ENCODE measurements around the gene HIVEP3.

Gene HIVEP3

GRCh38 chr1:41874903-41875411, 43.8 kb downstream of the HIVEP3 start:
- H3K36me3 ChIP-seq (ENCODE audit: control insufficient read depth in 2 of 2, insufficient read depth in 2 of 2, low read length in 2 of 2), result no peaks in the 10 kb centered on the region
- H3K4me1 ChIP-seq (ENCODE audit: control insufficient read depth, insufficient read depth, low read length), result peaks cover 7% of the 10 kb centered on the region
- no peaks in the 10 kb centered on the region for H3K9me3 ChIP-seq (ENCODE audit: control insufficient read depth in 2 of 2, low read length in 2 of 2)
- no peak overlapping the region for H3K4me3 ChIP-seq (ENCODE audit: low read length in 2 of 2)
- H3K27me3 ChIP-seq (ENCODE audit: control insufficient read depth in 1 of 2, insufficient read depth in 2 of 2, low read length in 2 of 2), result no peaks in the 10 kb centered on the region
- no peak overlapping the region for H3K27ac ChIP-seq (ENCODE audit: low read length)
- H3K9ac ChIP-seq (ENCODE audit: low read length in 2 of 2), result no peak overlapping the region

GRCh38 chr1:41874151-41874719, 44.5 kb downstream of the HIVEP3 start:
- Histone ChIP-seq H3K27me3 (ENCODE audit: control insufficient read depth in 1 of 2, insufficient read depth in 2 of 2, low read length in 2 of 2) (no peaks in the 10 kb centered on the region), H3K9ac (ENCODE audit: low read length in 2 of 2) (no peak overlapping the region), H3K4me3 (ENCODE audit: low read length in 2 of 2) (no peak overlapping the region), H3K36me3 (ENCODE audit: control insufficient read depth in 2 of 2, insufficient read depth in 2 of 2, low read length in 2 of 2) (no peaks in the 10 kb centered on the region), H3K27ac (ENCODE audit: low read length) (no peak overlapping the region), H3K4me1 (ENCODE audit: control insufficient read depth, insufficient read depth, low read length) (peaks cover 7% of the 10 kb centered on the region), H3K9me3 (ENCODE audit: control insufficient read depth in 2 of 2, low read length in 2 of 2) (no peaks in the 10 kb centered on the region)

GRCh38 chr1:41872074-41872473, 46.6 kb downstream of the HIVEP3 start:
- Histone ChIP-seq H3K27ac (ENCODE audit: low read length) (no peak overlapping the region), H3K9me3 (ENCODE audit: control insufficient read depth in 2 of 2, low read length in 2 of 2) (no peaks in the 10 kb centered on the region), H3K4me1 (ENCODE audit: control insufficient read depth, insufficient read depth, low read length) (peaks cover 7% of the 10 kb centered on the region)

GRCh38 chr1:41870076-41870562, 48.6 kb downstream of the HIVEP3 start:
- H3K27ac ChIP-seq (ENCODE audit: low read length), result no peak overlapping the region
- no peak overlapping the region for H3K4me3 ChIP-seq (ENCODE audit: low read length in 2 of 2)
- H3K4me1 ChIP-seq (ENCODE audit: control insufficient read depth, insufficient read depth, low read length), result peaks cover 3% of the 10 kb centered on the region
- no peaks in the 10 kb centered on the region for H3K36me3 ChIP-seq (ENCODE audit: control insufficient read depth in 2 of 2, insufficient read depth in 2 of 2, low read length in 2 of 2)
- H3K27me3 ChIP-seq (ENCODE audit: control insufficient read depth in 1 of 2, insufficient read depth in 2 of 2, low read length in 2 of 2), result no peaks in the 10 kb centered on the region
- no peak overlapping the region for H3K9ac ChIP-seq (ENCODE audit: low read length in 2 of 2)
- no peaks in the 10 kb centered on the region for H3K9me3 ChIP-seq (ENCODE audit: control insufficient read depth in 2 of 2, low read length in 2 of 2)

More at GRCh38 chr1:41872074-41872473, 46.6 kb downstream of the HIVEP3 start:
- Histone ChIP-seq H3K27me3 (ENCODE audit: control insufficient read depth in 1 of 2, insufficient read depth in 2 of 2, low read length in 2 of 2) (no peaks in the 10 kb centered on the region), H3K9ac (ENCODE audit: low read length in 2 of 2) (no peak overlapping the region), H3K36me3 (ENCODE audit: control insufficient read depth in 2 of 2, insufficient read depth in 2 of 2, low read length in 2 of 2) (no peaks in the 10 kb centered on the region), H3K4me3 (ENCODE audit: low read length in 2 of 2) (no peak overlapping the region)

GRCh38 chr1:41868241-41868998, 50.3 kb downstream of the HIVEP3 start:
- no peaks in the 10 kb centered on the region for H3K27me3 ChIP-seq (ENCODE audit: control insufficient read depth in 1 of 2, insufficient read depth in 2 of 2, low read length in 2 of 2)
- no peak overlapping the region for H3K9ac ChIP-seq (ENCODE audit: low read length in 2 of 2)
- no peak overlapping the region for H3K4me3 ChIP-seq (ENCODE audit: low read length in 2 of 2)
- H3K4me1 ChIP-seq (ENCODE audit: control insufficient read depth, insufficient read depth, low read length), result no peaks in the 10 kb centered on the region
- no peaks in the 10 kb centered on the region for H3K36me3 ChIP-seq (ENCODE audit: control insufficient read depth in 2 of 2, insufficient read depth in 2 of 2, low read length in 2 of 2)
- no peak overlapping the region for H3K27ac ChIP-seq (ENCODE audit: low read length)
- no peaks in the 10 kb centered on the region for H3K9me3 ChIP-seq (ENCODE audit: control insufficient read depth in 2 of 2, low read length in 2 of 2)

GRCh38 chr1:41866285-41866684, 52.4 kb downstream of the HIVEP3 start:
- no peak overlapping the region for H3K27ac ChIP-seq (ENCODE audit: low read length)
- no peaks in the 10 kb centered on the region for H3K27me3 ChIP-seq (ENCODE audit: control insufficient read depth in 1 of 2, insufficient read depth in 2 of 2, low read length in 2 of 2)
- no peaks in the 10 kb centered on the region for H3K9me3 ChIP-seq (ENCODE audit: control insufficient read depth in 2 of 2, low read length in 2 of 2)
- no peak overlapping the region for H3K9ac ChIP-seq (ENCODE audit: low read length in 2 of 2)
- H3K4me3 ChIP-seq (ENCODE audit: low read length in 2 of 2), result no peak overlapping the region
- no peaks in the 10 kb centered on the region for H3K36me3 ChIP-seq (ENCODE audit: control insufficient read depth in 2 of 2, insufficient read depth in 2 of 2, low read length in 2 of 2)
- no peaks in the 10 kb centered on the region for H3K4me1 ChIP-seq (ENCODE audit: control insufficient read depth, insufficient read depth, low read length)

- Histone ChIP-seq H3K27me3 (ENCODE audit: control insufficient read depth in 1 of 2, insufficient read depth in 2 of 2, low read length in 2 of 2) (no peaks in the 10 kb centered on the region), H3K9me3 (ENCODE audit: control insufficient read depth in 2 of 2, low read length in 2 of 2) (no peaks in the 10 kb centered on the region), H3K4me1 (ENCODE audit: control insufficient read depth, insufficient read depth, low read length) (peaks cover 2% of the 10 kb centered on the region), H3K36me3 (ENCODE audit: control insufficient read depth in 2 of 2, insufficient read depth in 2 of 2, low read length in 2 of 2) (no peaks in the 10 kb centered on the region), H3K27ac (ENCODE audit: low read length) (no peak overlapping the region), H3K4me3 (ENCODE audit: low read length in 2 of 2) (no peak overlapping the region), H3K9ac (ENCODE audit: low read length in 2 of 2) (no peak overlapping the region)
These were observed 54.2 kb downstream of the HIVEP3 start for GRCh38 chr1:41864471-41865040.

GRCh38 chr1:41863718-41864117, 55.0 kb downstream of the HIVEP3 start:
- no peak overlapping the region for H3K9ac ChIP-seq (ENCODE audit: low read length in 2 of 2)
- no peak overlapping the region for H3K4me3 ChIP-seq (ENCODE audit: low read length in 2 of 2)
- H3K27me3 ChIP-seq (ENCODE audit: control insufficient read depth in 1 of 2, insufficient read depth in 2 of 2, low read length in 2 of 2), result no peaks in the 10 kb centered on the region
- H3K27ac ChIP-seq (ENCODE audit: low read length), result no peak overlapping the region
- H3K9me3 ChIP-seq (ENCODE audit: control insufficient read depth in 2 of 2, low read length in 2 of 2), result no peaks in the 10 kb centered on the region
- peaks cover 2% of the 10 kb centered on the region for H3K4me1 ChIP-seq (ENCODE audit: control insufficient read depth, insufficient read depth, low read length)
- no peaks in the 10 kb centered on the region for H3K36me3 ChIP-seq (ENCODE audit: control insufficient read depth in 2 of 2, insufficient read depth in 2 of 2, low read length in 2 of 2)

- Histone ChIP-seq H3K9me3 (ENCODE audit: control insufficient read depth in 2 of 2, low read length in 2 of 2) (no peaks in the 10 kb centered on the region), H3K36me3 (ENCODE audit: control insufficient read depth in 2 of 2, insufficient read depth in 2 of 2, low read length in 2 of 2) (no peaks in the 10 kb centered on the region), H3K4me1 (ENCODE audit: control insufficient read depth, insufficient read depth, low read length) (peaks cover 2% of the 10 kb centered on the region), H3K27me3 (ENCODE audit: control insufficient read depth in 1 of 2, insufficient read depth in 2 of 2, low read length in 2 of 2) (no peaks in the 10 kb centered on the region), H3K4me3 (ENCODE audit: low read length in 2 of 2) (no peak overlapping the region), H3K9ac (ENCODE audit: low read length in 2 of 2) (no peak overlapping the region), H3K27ac (ENCODE audit: low read length) (no peak overlapping the region)
These were observed 56.1 kb downstream of the HIVEP3 start for GRCh38 chr1:41862384-41863221.

- Histone ChIP-seq H3K27ac (ENCODE audit: low read length) (no peak overlapping the region), H3K4me3 (ENCODE audit: low read length in 2 of 2) (no peak overlapping the region), H3K27me3 (ENCODE audit: control insufficient read depth in 1 of 2, insufficient read depth in 2 of 2, low read length in 2 of 2) (no peaks in the 10 kb centered on the region), H3K4me1 (ENCODE audit: control insufficient read depth, insufficient read depth, low read length) (peaks cover 7% of the 10 kb centered on the region), H3K9ac (ENCODE audit: low read length in 2 of 2) (no peak overlapping the region), H3K9me3 (ENCODE audit: control insufficient read depth in 2 of 2, low read length in 2 of 2) (no peaks in the 10 kb centered on the region), H3K36me3 (ENCODE audit: control insufficient read depth in 2 of 2, insufficient read depth in 2 of 2, low read length in 2 of 2) (no peaks in the 10 kb centered on the region)
These were observed 57.0 kb downstream of the HIVEP3 start for GRCh38 chr1:41861535-41862383.

All from stomach smooth muscle (tissue), 2 donors.